HepG2 (cell line): Measurements from ENCODE around the gene CFAP54. TPM values are rescaled to one million over a fixed set of nuclear protein-coding genes. Genes with fewer than 3 reads are reported as not detected.

ENCODE experiments used
- ATAC-seq: fragments of 200-7000 bp; cut with Tn5 transposase; 3 replicates; pipeline ENCODE4 v1.9.1; 2020; ENCODE audit warnings: mild to moderate bottlenecking, moderate library complexity
- BruUV-seq: library from RNA; stranded (reverse); fragments of 400-500 nt; replicated peaks from 2 replicates; lab custom pipeline; 2021; lab: Mats Ljungman, UMichigan
- CTCF ChIA-PET: fragments of 300-600 bp; formaldehyde crosslinking; extraction: SDS; loops from one replicate; lab custom pipeline; 2021; ENCODE audit warnings: low total read pairs, inconsistent platforms, low intra/inter-chr PET ratio; lab: Yijun Ruan, JAX
- POLR2A ChIA-PET: fragments of 350-600 bp; sonication (Branson Sonifier 250); formaldehyde crosslinking; loops from one replicate; lab custom pipeline; 2020; ENCODE audit warnings: antibody characterized with exemption, inconsistent platforms; lab: Yijun Ruan, JAX
- DNase-seq: peaks from one replicate; pipeline ENCODE4 v3.0.0-alpha.2; 2015; ENCODE audit warnings: low spot score
- FAIRE-seq: peaks from 3 replicates; lab custom pipeline; 2011; peaks lifted over from hg19 to GRCh38; lab: Jason Lieb, UNC
- H2AFZ ChIP-seq: one replicate; pipeline ENCODE4 v1.6.1; 2011; ENCODE audit warnings: low read length, inconsistent platforms
- H3K27ac ChIP-seq: fragments of 300-600 bp; 3 replicates; pipeline ENCODE4 v1.8.0; 2011; ENCODE audit warnings: mixed run types, mild to moderate bottlenecking, mixed read lengths, low read length, inconsistent platforms; ENCODE audit not compliant: insufficient read depth; ENCODE audit errors: extremely low read length
- H3K27me3 ChIP-seq, 2 experiments: fragments of 200-600 bp in 1 of 2; 2 replicates in 1 of 2; 3 replicates in 1 of 2; pipeline versions ENCODE4 v1.6.0 to v1.8.0; 2011; ENCODE audit warnings: low read length in 2 of 2, mild to moderate bottlenecking in 2 of 2, moderate library complexity in 2 of 2, inconsistent platforms in 1 of 2; ENCODE audit not compliant: insufficient read depth in 2 of 2, control insufficient read depth in 1 of 2
- H3K36me3 ChIP-seq, 2 experiments: fragments of 200-600 bp in 1 of 2; replicated peaks in 1 of 2; 2 replicates in 1 of 2; 3 replicates in 1 of 2; pipeline versions ENCODE4 v1.5.1 to v1.8.0; 2011; ENCODE audit warnings: low read length in 2 of 2, inconsistent platforms in 1 of 2; ENCODE audit not compliant: insufficient read depth in 2 of 2, control insufficient read depth in 1 of 2
- H3K4me1 ChIP-seq: 2 replicates; pipeline ENCODE4 v1.5.1; 2012; ENCODE audit warnings: low read length, inconsistent platforms; ENCODE audit not compliant: insufficient read depth
- H3K4me2 ChIP-seq: 2 replicates; pipeline ENCODE4 v1.6.0; 2011; ENCODE audit warnings: low read depth, low read length, inconsistent platforms
- H3K4me3 ChIP-seq, 3 experiments: fragments of 200-600 bp in 1 of 3; sonication (generic), shearing (Covaris generic) in 1 of 3; replicated peaks in 1 of 3; 2 replicates each; pipeline ENCODE4 v1.5.1; 2011 to 2016; ENCODE audit warnings: low read length in 3 of 3, inconsistent platforms in 2 of 3, low read depth in 2 of 3, mild to moderate bottlenecking in 2 of 3, control low read depth in 1 of 3, mixed read lengths in 1 of 3; ENCODE audit not compliant: insufficient read depth in 1 of 3
- H3K79me2 ChIP-seq: one replicate; pipeline ENCODE4 v1.6.1; 2011; ENCODE audit warnings: low read length, inconsistent platforms; ENCODE audit not compliant: insufficient read depth
- H3K9ac ChIP-seq: 2 replicates; pipeline ENCODE4 v1.6.0; 2011; ENCODE audit warnings: mild to moderate bottlenecking, low read depth, low read length, inconsistent platforms; ENCODE audit not compliant: insufficient read depth
- H3K9me3 ChIP-seq: 2 replicates; pipeline ENCODE4 v1.5.1; 2012; ENCODE audit warnings: mild to moderate bottlenecking, low read length
- H4K20me1 ChIP-seq: 2 replicates; pipeline ENCODE4 v1.6.0; 2011; ENCODE audit warnings: inconsistent platforms, mild to moderate bottlenecking, low read length, moderate library complexity; ENCODE audit not compliant: insufficient read depth
- JUNB ChIP-seq: sonication (generic); formaldehyde crosslinking; IDR thresholded peaks from 2 replicates; pipeline ENCODE4 v1.8.0; 2022; ENCODE audit warnings: missing genetic modification reagents, mild to moderate bottlenecking, borderline replicate concordance
- KLF12 ChIP-seq: sonication (generic); formaldehyde crosslinking; IDR thresholded peaks from 2 replicates; pipeline ENCODE4 v1.4.0; 2020; ENCODE audit warnings: missing genetic modification reagents, borderline replicate concordance
- MAFG ChIP-seq: sonication (generic); formaldehyde crosslinking; IDR thresholded peaks from 2 replicates; pipeline ENCODE4 v1.5.1; 2020; ENCODE audit warnings: mild to moderate bottlenecking, missing genetic modification reagents
- NONO ChIP-seq, 2 experiments: fragments of 450-650 bp in 1 of 2; sonication (generic) in 1 of 2; formaldehyde crosslinking in 1 of 2; IDR thresholded peaks in 1 of 2; conservative IDR thresholded peaks in 1 of 2; 2 replicates each; pipeline versions ENCODE4 v1.6.1 to v1.8.0; 2017 to 2022; ENCODE audit warnings: mild to moderate bottlenecking in 1 of 2, missing genetic modification reagents in 1 of 2, moderate library complexity in 1 of 2
- PAX8 ChIP-seq: sonication (generic); formaldehyde crosslinking; IDR thresholded peaks from 2 replicates; pipeline ENCODE4 v1.8.0; 2022; ENCODE audit warnings: mild to moderate bottlenecking, missing genetic modification reagents, borderline replicate concordance
- PHF21A ChIP-seq: sonication (generic); formaldehyde crosslinking; IDR thresholded peaks from 2 replicates; pipeline ENCODE4 v1.5.0; 2020; ENCODE audit warnings: mild to moderate bottlenecking, missing genetic modification reagents
- REL ChIP-seq: sonication (generic); formaldehyde crosslinking; conservative IDR thresholded peaks from 2 replicates; pipeline ENCODE4 v1.8.0; 2022; ENCODE audit warnings: mild to moderate bottlenecking, missing genetic modification reagents, moderate library complexity
- SKI ChIP-seq: fragments of 450-650 bp; IDR thresholded peaks from one replicate; pipeline ENCODE4 v1.6.1; 2018; ENCODE audit warnings: mild to moderate bottlenecking; ENCODE audit not compliant: partially characterized antibody
- TCF12 ChIP-seq, 2 experiments: fragments of 450-650 bp in 1 of 2; sonication (generic) in 1 of 2; formaldehyde crosslinking in 1 of 2; IDR thresholded peaks; 2 replicates each; pipeline versions ENCODE4 v1.6.1 to v1.8.0; 2017 to 2022; ENCODE audit warnings: antibody characterized with exemption in 1 of 2, mild to moderate bottlenecking in 1 of 2, missing genetic modification reagents in 1 of 2, moderate library complexity in 1 of 2
- TOPORS ChIP-seq: sonication (generic); formaldehyde crosslinking; IDR thresholded peaks from 2 replicates; pipeline ENCODE4 v1.8.0; 2023; ENCODE audit warnings: mild to moderate bottlenecking, missing genetic modification reagents
- YEATS4 ChIP-seq: sonication (generic); formaldehyde crosslinking; IDR thresholded peaks from 2 replicates; pipeline ENCODE4 v1.4.0; 2020; ENCODE audit warnings: missing genetic modification reagents, borderline replicate concordance
- ZFX ChIP-seq: sonication (generic); formaldehyde crosslinking; IDR thresholded peaks from 2 replicates; pipeline ENCODE4 v1.4.0; 2020; ENCODE audit warnings: mild to moderate bottlenecking, low read depth, missing genetic modification reagents, moderate library complexity
- ZNF432 ChIP-seq: sonication (generic); formaldehyde crosslinking; IDR thresholded peaks from 2 replicates; pipeline ENCODE4 v1.5.0; 2020; ENCODE audit warnings: missing genetic modification reagents, mild to moderate bottlenecking, borderline replicate concordance
- ZNF563 ChIP-seq: sonication (generic); formaldehyde crosslinking; IDR thresholded peaks from 2 replicates; pipeline ENCODE4 v1.8.0; 2022; ENCODE audit warnings: mild to moderate bottlenecking, moderate library complexity, missing genetic modification reagents
- ZNF672 ChIP-seq: sonication (generic); formaldehyde crosslinking; IDR thresholded peaks from 2 replicates; pipeline ENCODE4 v1.8.1; 2022; ENCODE audit warnings: missing genetic modification reagents
- ZNF879 ChIP-seq: sonication (generic); formaldehyde crosslinking; IDR thresholded peaks from 2 replicates; pipeline ENCODE4 v1.8.1; 2023; ENCODE audit warnings: missing genetic modification reagents
- in situ Hi-C: cut with HindIII; loops from 2 replicates; pipeline ENCODE4 v1.10.0; 2017; ENCODE audit warnings: low pct_unique_long_range_greater_than_20kb; ENCODE audit not compliant: extremely low pct_ligation_motif_present
- intact Hi-C: fragments of 100-400 bp; cut with micrococcal nuclease; formaldehyde crosslinking; loops from one replicate; pipeline ENCODE4 v1.10.0; 2022; ENCODE audit not compliant: unreplicated experiment
- polyA plus RNA-seq, 8 experiments: library from polyadenylated mRNA; depleted of rRNA in 3 of 8; stranded (reverse) in 7 of 8; unstranded in 1 of 8; fragments of >200 nt; fragmentation: Illumina TruSeq in 4 of 8; extraction: Trizol in 4 of 8; gene quantifications; 2 replicates each; pipeline versions ENCODE4 v1.2.1 to v1.2.3, GENCODE V29; 2011 to 2016; ENCODE audit warnings: low read depth in 4 of 8, missing spikeins in 1 of 8, mixed read lengths in 1 of 8; ENCODE audit not compliant: insufficient read depth in 1 of 8
- total RNA-seq, 5 experiments: library from RNA; depleted of rRNA; stranded (reverse); fragments of >200 nt; fragmentation: Illumina TruSeq; extraction: Trizol; gene quantifications; 2 replicates each; pipeline ENCODE4 v1.2.3, GENCODE V29; 2016; ENCODE audit warnings: low read depth in 1 of 5
- TF ChIP-seq, protein P1 (sequence below): sonication (generic); formaldehyde crosslinking; IDR thresholded peaks from 2 replicates; pipeline ENCODE4 v1.4.0; 2020; ENCODE audit warnings: missing genetic modification reagents, borderline replicate concordance
- TF ChIP-seq, protein P2 (sequence below): sonication (generic); formaldehyde crosslinking; IDR thresholded peaks from 2 replicates; pipeline ENCODE4 v1.5.0; 2020; ENCODE audit warnings: missing genetic modification reagents, mild to moderate bottlenecking, borderline replicate concordance

Gene CFAP54
- total and polyA plus RNA-seq, 2 of the 13 experiments (the other 11 are each of a cell fraction or from before 2014, with no cell fraction given): not detected

DNA sequence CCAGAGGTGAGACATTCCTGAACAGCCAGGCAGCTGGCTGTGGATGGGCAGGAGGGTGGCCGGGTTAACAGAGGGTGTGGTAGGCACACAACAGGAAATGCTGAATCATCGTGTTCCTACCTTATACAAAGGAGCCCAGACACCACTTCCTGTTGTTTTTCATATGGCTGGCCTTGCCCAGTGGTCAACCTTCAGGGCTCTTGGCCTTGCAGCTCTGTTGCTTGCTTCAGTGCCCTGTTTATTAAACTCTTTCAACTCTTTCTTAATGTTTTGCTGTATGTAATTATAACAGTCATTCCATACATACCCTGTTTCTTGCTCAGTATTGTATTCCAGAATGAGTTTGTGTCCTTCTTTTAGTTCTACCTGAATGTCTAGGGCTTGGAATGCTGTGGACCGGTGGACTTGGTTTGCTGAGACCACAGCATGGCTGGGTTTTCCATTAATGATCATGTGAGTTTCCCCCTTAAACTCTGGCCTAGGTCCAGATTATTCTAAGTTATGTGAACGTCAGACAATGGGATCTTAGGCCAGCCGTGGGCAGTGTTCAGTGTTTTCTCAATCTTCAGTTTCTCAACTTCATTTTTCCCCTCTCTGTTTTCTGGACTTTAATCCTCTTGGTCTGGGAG, 11.9 kb downstream of the CFAP54 start (continued):
- TF ChIP-seq MAFG (CRISPR knock-in tag): peak; percentile 46; the same call in 1 of the 2 replicates
- TF ChIP-seq NONO (IDR thresholded peaks at IDR 0.05): no peak
- TF ChIP-seq NONO (CRISPR knock-in tag; conservative IDR thresholded peaks at IDR 0.05): no peak
- TF ChIP-seq ZFX (CRISPR knock-in tag): peak; percentile 22; the same call in 1 of the 2 replicates
- TF ChIP-seq REL (CRISPR knock-in tag): no peak
- 0 out of 2 replicates have a peak, but pooled peaks have one; percentile 39 for TF ChIP-seq KLF12 (CRISPR knock-in tag)

DNA sequence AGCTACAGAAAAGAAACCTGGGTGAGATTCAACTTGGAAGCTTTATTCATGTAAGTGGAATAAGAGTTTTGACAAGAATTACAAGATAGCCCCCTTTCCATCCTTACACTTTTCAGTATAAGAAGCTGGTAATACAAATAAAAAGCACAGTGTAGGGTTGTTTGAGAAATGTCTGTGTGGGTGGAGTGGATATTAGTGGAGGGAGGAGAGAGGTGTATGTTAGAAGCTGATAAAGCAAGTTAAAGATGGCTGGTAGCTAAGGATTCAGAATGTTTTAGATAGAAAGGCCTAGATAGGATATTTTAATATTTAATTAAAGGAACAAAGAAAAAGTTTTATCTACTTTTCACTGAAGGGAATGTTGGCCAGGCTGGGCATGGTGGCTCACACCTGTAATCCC, 12.5 kb downstream of the CFAP54 start:
- DNase-seq: no peak
- Histone ChIP-seq H3K4me2 (no peak overlapping the region), H3K9ac (no peak overlapping the region), H3K9me3 (no peaks in the 10 kb centered on the region), H3K4me1 (peaks cover 21% of the 10 kb centered on the region), H4K20me1 (no peaks in the 10 kb centered on the region), H3K36me3 (no peaks in the 10 kb centered on the region), H3K79me2 (no peaks in the 10 kb centered on the region), H3K27ac (no peak overlapping the region), H3K4me3 (no peak overlapping the region), H2AFZ (no peak overlapping the region), H3K27me3 (no peaks in the 10 kb centered on the region)
- FAIRE-seq: no peak
- no TSS peak for BruUV-seq
- in situ Hi-C loops (loop anchor here (25.0 kb wide), 1 partner anchor 290 kb away; no protein-coding TSS in a partner anchor), intact Hi-C loops (loop anchor here (5.0 kb wide), 1 partner anchor 285 kb away; no protein-coding TSS in a partner anchor)
- ChIA-PET POLR2A (no interaction called here), CTCF (no interaction called here)
- no peak for ATAC-seq
- TF ChIP-seq ZNF563 (CRISPR knock-in tag): no peak
- TF ChIP-seq SKI: no peak
- TF ChIP-seq PHF21A (CRISPR knock-in tag): no peak
- TF ChIP-seq YEATS4 (CRISPR knock-in tag): no peak
- no peak for TF ChIP-seq ZNF432 (CRISPR knock-in tag)
- no peak for TF ChIP-seq TOPORS (CRISPR knock-in tag)
- no peak for TF ChIP-seq ZNF879
- TF ChIP-seq ZNF672 (CRISPR knock-in tag): no peak
- TF ChIP-seq, protein P1, sequence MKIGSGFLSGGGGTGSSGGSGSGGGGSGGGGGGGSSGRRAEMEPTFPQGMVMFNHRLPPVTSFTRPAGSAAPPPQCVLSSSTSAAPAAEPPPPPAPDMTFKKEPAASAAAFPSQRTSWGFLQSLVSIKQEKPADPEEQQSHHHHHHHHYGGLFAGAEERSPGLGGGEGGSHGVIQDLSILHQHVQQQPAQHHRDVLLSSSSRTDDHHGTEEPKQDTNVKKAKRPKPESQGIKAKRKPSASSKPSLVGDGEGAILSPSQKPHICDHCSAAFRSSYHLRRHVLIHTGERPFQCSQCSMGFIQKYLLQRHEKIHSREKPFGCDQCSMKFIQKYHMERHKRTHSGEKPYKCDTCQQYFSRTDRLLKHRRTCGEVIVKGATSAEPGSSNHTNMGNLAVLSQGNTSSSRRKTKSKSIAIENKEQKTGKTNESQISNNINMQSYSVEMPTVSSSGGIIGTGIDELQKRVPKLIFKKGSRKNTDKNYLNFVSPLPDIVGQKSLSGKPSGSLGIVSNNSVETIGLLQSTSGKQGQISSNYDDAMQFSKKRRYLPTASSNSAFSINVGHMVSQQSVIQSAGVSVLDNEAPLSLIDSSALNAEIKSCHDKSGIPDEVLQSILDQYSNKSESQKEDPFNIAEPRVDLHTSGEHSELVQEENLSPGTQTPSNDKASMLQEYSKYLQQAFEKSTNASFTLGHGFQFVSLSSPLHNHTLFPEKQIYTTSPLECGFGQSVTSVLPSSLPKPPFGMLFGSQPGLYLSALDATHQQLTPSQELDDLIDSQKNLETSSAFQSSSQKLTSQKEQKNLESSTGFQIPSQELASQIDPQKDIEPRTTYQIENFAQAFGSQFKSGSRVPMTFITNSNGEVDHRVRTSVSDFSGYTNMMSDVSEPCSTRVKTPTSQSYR: no peak
- TF ChIP-seq TCF12 (IDR thresholded peaks at IDR 0.05): no peak
- TF ChIP-seq TCF12 (CRISPR knock-in tag; IDR thresholded peaks at IDR 0.05): no peak
- no peak for TF ChIP-seq PAX8 (CRISPR knock-in tag)
- TF ChIP-seq JUNB (CRISPR knock-in tag): no peak
- TF ChIP-seq, protein P2, sequence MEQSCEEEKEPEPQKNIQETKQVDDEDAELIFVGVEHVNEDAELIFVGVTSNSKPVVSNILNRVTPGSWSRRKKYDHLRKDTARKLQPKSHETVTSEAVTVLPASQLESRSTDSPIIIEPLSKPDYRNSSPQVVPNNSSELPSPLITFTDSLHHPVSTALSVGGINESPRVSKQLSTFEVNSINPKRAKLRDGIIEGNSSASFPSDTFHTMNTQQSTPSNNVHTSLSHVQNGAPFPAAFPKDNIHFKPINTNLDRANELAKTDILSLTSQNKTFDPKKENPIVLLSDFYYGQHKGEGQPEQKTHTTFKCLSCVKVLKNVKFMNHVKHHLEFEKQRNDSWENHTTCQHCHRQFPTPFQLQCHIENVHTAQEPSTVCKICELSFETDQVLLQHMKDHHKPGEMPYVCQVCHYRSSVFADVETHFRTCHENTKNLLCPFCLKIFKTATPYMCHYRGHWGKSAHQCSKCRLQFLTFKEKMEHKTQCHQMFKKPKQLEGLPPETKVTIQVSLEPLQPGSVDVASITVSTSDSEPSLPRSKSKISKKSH: no peak
